Panc1 (cell line): ENCODE results near the gene USP3.

Experiments used
- CTCF ChIP-seq: fragments of 450-650 bp; IDR thresholded peaks from 2 replicates; pipeline ENCODE4 v1.5.1; 2017; ENCODE audit warnings: mild to moderate bottlenecking
- POLR2AphosphoS5 ChIP-seq: IDR thresholded peaks from 2 replicates; pipeline ENCODE4 v1.6.1; 2012; ENCODE audit warnings: mild to moderate bottlenecking, low read depth, low read length, moderate library complexity
- REST ChIP-seq, 2 experiments: IDR thresholded peaks; 2 replicates each; pipeline ENCODE4 v1.6.1; 2011 to 2012; ENCODE audit warnings: low read depth in 2 of 2, control low read depth in 1 of 2, low read length in 1 of 2, mild to moderate bottlenecking in 1 of 2, moderate library complexity in 1 of 2; ENCODE audit not compliant: insufficient read depth in 1 of 2
- TCF7L2 ChIP-seq: IDR thresholded peaks from 2 replicates; pipeline ENCODE4 v1.6.1; 2011; ENCODE audit warnings: mild to moderate bottlenecking, low read depth, low read length, inconsistent platforms

GRCh38 chr15:63559753-63560152, 55.4 kb downstream of the USP3 start:
- TF ChIP-seq CTCF (no peak), POLR2AphosphoS5 (no peak), REST (IDR thresholded peaks at IDR 0.05; ENCODE audit: insufficient read depth in 1 of 2, low read depth in 2 of 2, low read length in 1 of 2) (no peak), TCF7L2 (no peak)
